CD8-positive, alpha-beta memory T cell (primary cell): ENCODE results near the gene CHRM4. TPM values are rescaled to one million over a fixed set of nuclear protein-coding genes. Genes with fewer than 3 reads are reported as not detected.
A peak's percentile ranks its signal among the peaks of the same experiment; 100 is the strongest.

Experiments used
- CTCF ChIA-PET: fragments of 350-600 bp; sonication (Branson Sonifier 250); formaldehyde crosslinking; loops from one replicate; lab custom pipeline; 2021; ENCODE audit warnings: antibody characterized with exemption; lab: Charles Lee
- POLR2A ChIA-PET: fragments of 350-600 bp; sonication (Branson Sonifier 250); formaldehyde crosslinking; loops from one replicate; lab custom pipeline; 2021; ENCODE audit warnings: antibody characterized with exemption; lab: Charles Lee
- DNase-seq, 5 donors: peaks; one replicate each; pipeline versions ENCODE4 v3.0.0 to v3.0.0-alpha.2; 2020 to 2022; ENCODE audit warnings: mixed read lengths in 1 of 5
- H3K27ac ChIP-seq: one replicate; pipeline ENCODE4 v1.7.0; 2013; ENCODE audit warnings: low read depth, mild to moderate bottlenecking, low read length, moderate library complexity
- H3K27me3 ChIP-seq: 2 replicates; pipeline ENCODE4 v1.7.0; 2013; ENCODE audit warnings: low read length, mild to moderate bottlenecking; ENCODE audit not compliant: insufficient read depth, poor library complexity, severe bottlenecking
- H3K36me3 ChIP-seq: 2 replicates; pipeline ENCODE4 v1.7.0; 2013; ENCODE audit warnings: mild to moderate bottlenecking, low read length, moderate library complexity; ENCODE audit not compliant: insufficient read depth
- H3K4me1 ChIP-seq: 2 replicates; pipeline ENCODE4 v1.7.0; 2013; ENCODE audit warnings: mild to moderate bottlenecking, low read length, moderate library complexity; ENCODE audit not compliant: insufficient read depth
- H3K4me3 ChIP-seq: 2 replicates; pipeline ENCODE4 v1.7.0; 2013; ENCODE audit warnings: mild to moderate bottlenecking, low read length
- H3K9me3 ChIP-seq: 2 replicates; pipeline ENCODE4 v1.7.0; 2013; ENCODE audit warnings: mild to moderate bottlenecking, low read length
- H3K27ac Mint-ChIP-seq, 8 donors: one replicate each; pipeline ENCODE4 v1.8.0; 2020 to 2021; ENCODE audit warnings: mixed read lengths in 8 of 8, mild to moderate bottlenecking in 6 of 8, inconsistent platforms in 3 of 8, moderate library complexity in 3 of 8
- H3K27me3 Mint-ChIP-seq, 2 donors: one replicate each; pipeline ENCODE4 v1.8.0; 2020 to 2021; ENCODE audit warnings: mixed read lengths in 2 of 2, mild to moderate bottlenecking in 1 of 2, moderate library complexity in 1 of 2
- H3K36me3 Mint-ChIP-seq, 3 donors: one replicate each; pipeline ENCODE4 v1.8.0; 2020 to 2021; ENCODE audit warnings: mixed read lengths in 3 of 3, inconsistent platforms in 1 of 3, mild to moderate bottlenecking in 1 of 3
- H3K4me1 Mint-ChIP-seq, 3 donors: one replicate each; pipeline ENCODE4 v1.8.0; 2020 to 2021; ENCODE audit warnings: mixed read lengths in 3 of 3, inconsistent platforms in 1 of 3, mild to moderate bottlenecking in 1 of 3
- H3K4me3 Mint-ChIP-seq, 7 donors: one replicate each; pipeline ENCODE4 v1.8.0; 2020 to 2021; ENCODE audit warnings: mixed read lengths in 7 of 7, mild to moderate bottlenecking in 6 of 7, moderate library complexity in 4 of 7, inconsistent platforms in 2 of 7
- H3K9me3 Mint-ChIP-seq, 5 donors: one replicate each; pipeline ENCODE4 v1.8.0; 2020 to 2022; ENCODE audit warnings: mixed read lengths in 5 of 5, mild to moderate bottlenecking in 3 of 5, moderate library complexity in 2 of 5, inconsistent platforms in 1 of 5
- polyA plus RNA-seq: library from polyadenylated mRNA; unstranded; fragments of 300-500 nt; fragmentation: Illumina TruSeq; gene quantifications from one replicate; pipeline ENCODE4 v1.2.3, GENCODE V29; 2021
- total RNA-seq, 2 experiments: library from RNA; stranded (reverse); gene quantifications; one replicate each; pipeline ENCODE4 v1.2.3, GENCODE V29; 2021

Gene CHRM4
- total and polyA plus RNA-seq, 3 experiments from 2014 or later, result 0.63 TPM; not detected in 2

DNA sequence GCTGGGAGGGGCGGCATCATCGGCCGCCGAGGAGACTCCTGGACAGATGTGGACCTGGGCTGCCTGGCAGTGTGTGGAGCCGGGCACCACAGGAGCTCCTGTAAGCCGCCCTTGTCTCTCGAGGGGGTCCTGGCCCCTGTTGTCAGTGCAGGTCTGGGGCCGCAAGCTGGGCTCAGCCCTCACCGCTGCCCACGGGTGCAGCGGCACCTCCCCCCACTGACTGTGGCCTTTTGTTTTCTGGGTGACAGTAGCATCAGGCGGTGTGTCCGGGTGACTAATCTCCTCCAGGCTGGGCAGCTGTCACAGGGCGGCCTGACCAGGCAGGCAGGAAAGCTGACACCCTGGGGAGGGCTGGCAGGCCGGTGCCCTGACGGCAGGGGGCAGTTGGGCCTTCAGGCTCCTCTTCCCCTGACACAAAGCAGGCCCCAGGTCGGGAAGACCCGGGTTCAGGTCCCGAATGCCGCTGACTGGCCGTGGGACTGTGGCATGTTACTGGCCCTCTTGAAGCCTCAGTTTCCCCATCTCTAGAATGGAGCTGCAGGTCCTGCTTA lies 28.0 kb downstream of the CHRM4 start:
- H3K4me1 Mint-ChIP-seq, result peaks cover 48 to 84% (median 55%) of the 10 kb centered on the region in 3 donors
- H3K9me3 Mint-ChIP-seq, result no peaks in the 10 kb centered on the region
- H3K4me3 ChIP-seq, result no peak overlapping the region
- H3K9me3 ChIP-seq, result no peaks in the 10 kb centered on the region
- CTCF ChIA-PET, result interaction anchor here (2.2 to 16.1 kb wide), 2 partner anchors 13 to 29 kb away, joined by 5 to 358 read pairs; partner anchors contain the start of gene DGKZ
- no peak overlapping the region for H3K4me3 Mint-ChIP-seq
- peak overlapping the region in 2 of 8 donors; percentile 64 to 66 for H3K27ac Mint-ChIP-seq
- POLR2A ChIA-PET, result no interaction called here
- no peak overlapping the region for H3K27ac ChIP-seq
- H3K36me3 ChIP-seq, result peaks cover 24% of the 10 kb centered on the region
- H3K36me3 Mint-ChIP-seq, result peaks cover 0 to 40% (median 0%) of the 10 kb centered on the region in 3 donors
- H3K4me1 ChIP-seq, result peaks cover 59% of the 10 kb centered on the region
- no peaks in the 10 kb centered on the region for H3K27me3 ChIP-seq
- H3K27me3 Mint-ChIP-seq, result no peaks in the 10 kb centered on the region
- DNase-seq, result no peak

DNA sequence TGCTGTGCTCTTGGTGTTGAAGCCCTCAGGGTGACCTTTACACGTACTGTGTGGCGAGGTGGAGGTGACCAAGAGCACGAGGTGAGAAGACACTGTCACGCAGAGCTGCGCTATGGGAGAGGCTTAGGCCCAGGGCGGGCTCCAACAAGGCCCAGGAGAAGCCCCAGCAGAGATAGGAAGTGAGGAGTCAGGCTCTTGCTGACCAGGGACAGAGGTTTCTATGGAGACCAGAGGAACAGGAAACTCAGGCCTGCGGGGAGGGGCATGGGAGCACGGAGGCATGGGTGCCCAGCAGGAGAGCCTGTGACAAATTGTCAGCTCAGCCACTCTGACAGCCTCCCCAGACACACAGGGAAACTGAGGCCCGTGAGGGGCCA lies 28.6 kb downstream of the CHRM4 start:
- H3K4me3 ChIP-seq, result no peak overlapping the region
- DNase-seq, result no peak
- CTCF ChIA-PET, result interaction anchor here (2.2 to 16.1 kb wide), 2 partner anchors 13 to 29 kb away, joined by 5 to 358 read pairs; partner anchors contain the start of gene DGKZ
- peaks cover 18% of the 10 kb centered on the region for H3K36me3 ChIP-seq
- H3K9me3 Mint-ChIP-seq, result no peaks in the 10 kb centered on the region
- POLR2A ChIA-PET, result no interaction called here
- H3K27ac Mint-ChIP-seq, result peak overlapping the region in 7 of 8 donors; percentile 59 to 78 (median 68)
- H3K4me3 Mint-ChIP-seq, result peak overlapping the region in 5 of 7 donors; percentile 21 to 91 (median 54)
- H3K36me3 Mint-ChIP-seq, result peaks cover 0 to 36% (median 0%) of the 10 kb centered on the region in 3 donors
- H3K27me3 Mint-ChIP-seq, result no peaks in the 10 kb centered on the region
- H3K9me3 ChIP-seq, result no peaks in the 10 kb centered on the region
- no peaks in the 10 kb centered on the region for H3K27me3 ChIP-seq
- H3K4me1 ChIP-seq, result peaks cover 59% of the 10 kb centered on the region
- H3K4me1 Mint-ChIP-seq, result peaks cover 47 to 87% (median 59%) of the 10 kb centered on the region in 3 donors
- H3K27ac ChIP-seq, result peak overlapping the region; percentile 76

DNA sequence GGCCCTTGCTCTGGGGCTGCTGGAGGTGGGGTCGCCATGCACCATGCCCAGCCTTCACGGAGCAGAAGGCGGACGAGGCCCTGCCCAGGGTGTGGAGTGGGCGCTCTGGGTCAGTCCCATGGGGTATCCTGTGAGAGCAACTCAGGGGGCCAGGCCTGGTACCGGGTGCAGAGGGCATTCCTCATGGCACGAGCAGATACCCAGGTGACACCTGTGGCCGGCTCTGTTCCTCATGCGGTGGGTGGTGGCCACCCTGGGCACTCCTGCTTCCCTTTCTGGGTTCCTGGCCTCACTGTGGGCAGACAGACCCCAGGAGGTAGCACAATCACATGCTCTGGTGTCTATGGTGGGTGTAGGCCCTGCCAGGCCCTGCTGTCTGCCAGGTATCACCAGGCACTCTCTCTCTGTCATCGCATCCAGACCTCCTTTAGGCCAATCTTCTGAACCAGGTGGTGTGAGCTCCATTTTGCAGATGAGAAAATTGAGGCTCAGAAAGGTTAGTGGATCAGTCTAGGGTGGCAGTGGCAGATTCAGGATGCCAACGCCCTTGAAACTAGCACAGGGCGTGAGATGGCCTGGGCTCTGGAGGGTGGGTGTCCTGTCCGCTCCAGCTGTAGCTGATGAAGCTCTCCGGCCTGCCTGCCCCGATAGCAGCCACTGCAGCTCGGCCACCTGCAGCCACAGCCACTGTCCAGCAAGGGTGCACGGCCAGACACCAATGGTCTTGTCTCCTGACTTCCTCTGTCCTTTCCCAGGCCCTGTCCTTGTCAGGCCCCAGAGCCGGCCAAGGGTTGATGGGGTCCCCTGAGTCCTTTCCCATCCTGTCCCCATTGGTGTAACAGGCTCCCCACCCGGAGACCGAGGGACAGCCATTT lies 29.2 kb downstream of the CHRM4 start:
- no peaks in the 10 kb centered on the region for H3K27me3 ChIP-seq
- no peaks in the 10 kb centered on the region for H3K9me3 ChIP-seq
- H3K27ac Mint-ChIP-seq, result peak overlapping the region; percentile 59 to 96 (median 67)
- CTCF ChIA-PET, result interaction anchor here (2.2 to 16.1 kb wide), 2 partner anchors 12 to 28 kb away, joined by 5 to 358 read pairs; partner anchors contain the start of gene DGKZ
- DNase-seq, result no peak
- H3K4me3 ChIP-seq, result peak overlapping the region; percentile 47
- H3K36me3 ChIP-seq, result peaks cover 16% of the 10 kb centered on the region
- peaks cover 65% of the 10 kb centered on the region for H3K4me1 ChIP-seq
- peak overlapping the region; percentile 30 to 93 (median 52) for H3K4me3 Mint-ChIP-seq
- H3K4me1 Mint-ChIP-seq, result peaks cover 54 to 87% (median 64%) of the 10 kb centered on the region in 3 donors
- H3K27me3 Mint-ChIP-seq, result no peaks in the 10 kb centered on the region
- H3K36me3 Mint-ChIP-seq, result peaks cover 0 to 30% (median 0%) of the 10 kb centered on the region in 3 donors
- no peaks in the 10 kb centered on the region for H3K9me3 Mint-ChIP-seq
- H3K27ac ChIP-seq, result peak overlapping the region; percentile 76
- POLR2A ChIA-PET, result interaction anchor here (1.4 kb wide), 2 partner anchors 10 to 13 kb away, joined by 6 to 9 read pairs; no protein-coding TSS in a partner anchor

DNA sequence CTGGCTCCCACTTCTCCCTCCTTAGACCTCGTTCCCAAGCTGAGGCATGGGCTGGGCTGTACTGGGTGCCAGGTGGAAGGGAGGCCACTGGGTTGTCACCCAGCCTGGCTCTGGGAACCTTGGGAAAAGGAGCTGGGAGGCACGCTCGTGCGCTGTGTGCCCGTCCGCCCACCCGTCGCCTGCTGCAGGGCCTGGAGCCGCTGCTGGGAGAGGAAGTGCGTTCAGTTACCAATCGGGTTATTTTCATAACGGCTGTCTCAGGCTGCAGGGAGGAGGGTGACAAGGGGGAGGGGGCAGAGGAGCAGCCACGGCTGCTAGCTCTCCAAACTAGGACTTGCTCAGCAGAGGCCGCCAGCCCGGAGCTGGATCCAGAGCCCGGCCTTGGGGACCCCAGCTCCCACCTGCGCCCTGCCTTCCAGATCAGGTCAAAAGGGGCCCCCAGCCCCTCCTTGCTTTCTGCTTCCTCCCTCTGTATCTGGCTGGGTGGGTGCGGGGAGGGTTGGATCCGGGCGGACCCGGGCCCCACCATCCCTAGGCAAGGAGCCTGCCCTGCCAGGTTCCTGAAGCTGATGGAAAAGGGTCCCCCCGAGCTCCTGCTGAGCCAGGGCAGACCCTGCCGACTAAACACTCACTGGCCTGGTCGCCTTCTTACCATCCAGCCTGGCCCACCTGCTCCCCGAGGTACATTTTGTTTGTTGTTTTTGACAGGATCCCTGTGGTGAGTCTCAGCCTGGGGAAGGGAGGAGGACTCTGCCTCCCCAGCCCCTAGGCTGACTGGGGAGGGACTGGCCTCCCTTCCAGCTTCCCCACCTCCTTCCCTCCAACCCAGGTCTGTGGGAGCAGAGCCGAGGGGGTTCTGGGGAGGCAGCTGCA lies 30.1 kb downstream of the CHRM4 start:
- peaks cover 0 to 36% (median 0%) of the 10 kb centered on the region in 3 donors for H3K36me3 Mint-ChIP-seq
- no peaks in the 10 kb centered on the region for H3K9me3 Mint-ChIP-seq
- H3K36me3 ChIP-seq, result peaks cover 16% of the 10 kb centered on the region
- H3K27ac ChIP-seq, result peak overlapping the region; percentile 76
- H3K4me1 Mint-ChIP-seq, result peaks cover 56 to 88% (median 70%) of the 10 kb centered on the region in 3 donors
- H3K4me1 ChIP-seq, result peaks cover 66% of the 10 kb centered on the region
- peak overlapping the region; percentile 77 to 93 (median 85) for H3K4me3 Mint-ChIP-seq
- H3K4me3 ChIP-seq, result peak overlapping the region; percentile 58
- no peaks in the 10 kb centered on the region for H3K27me3 Mint-ChIP-seq
- no peaks in the 10 kb centered on the region for H3K9me3 ChIP-seq
- ChIA-PET POLR2A (interaction anchor here (1.1 to 1.4 kb wide), 3 partner anchors 9 to 31 kb away, joined by 3 to 9 read pairs (median 6); no protein-coding TSS in a partner anchor), CTCF (interaction anchor here (2.2 to 16.1 kb wide), 2 partner anchors 11 to 27 kb away, joined by 5 to 358 read pairs; partner anchors contain the start of gene DGKZ)
- peak overlapping the region; percentile 82 to 96 (median 91) for H3K27ac Mint-ChIP-seq
- no peaks in the 10 kb centered on the region for H3K27me3 ChIP-seq
- DNase-seq, result peak; percentile 27 to 73 (median 59)

DNA sequence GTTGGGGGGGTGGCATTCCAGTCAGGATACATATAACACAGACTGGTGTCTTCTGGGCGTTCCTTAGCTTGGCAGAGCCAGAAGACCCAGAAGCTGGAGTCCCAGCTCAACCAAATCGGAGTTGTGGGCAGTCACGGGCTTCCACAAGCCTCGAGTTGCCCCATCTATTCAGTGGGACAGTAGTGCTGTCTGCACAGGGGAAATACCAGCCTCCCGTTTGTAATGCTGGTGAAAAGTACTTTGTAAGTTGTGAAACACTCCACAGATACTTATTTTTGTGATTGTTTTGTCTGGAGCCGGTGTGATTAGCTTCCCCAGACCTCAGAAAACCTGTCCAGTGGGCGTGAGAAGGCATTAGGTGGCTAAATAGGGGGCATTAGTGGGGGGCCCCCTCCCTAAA lies 30.7 kb downstream of the CHRM4 start:
- peaks cover 0 to 38% (median 0%) of the 10 kb centered on the region in 3 donors for H3K36me3 Mint-ChIP-seq
- H3K9me3 Mint-ChIP-seq, result no peaks in the 10 kb centered on the region
- Histone ChIP-seq H3K4me1 (peaks cover 71% of the 10 kb centered on the region), H3K4me3 (peak overlapping the region; percentile 58), H3K9me3 (no peaks in the 10 kb centered on the region), H3K27ac (peak overlapping the region; percentile 76), H3K36me3 (peaks cover 21% of the 10 kb centered on the region), H3K27me3 (no peaks in the 10 kb centered on the region)
- CTCF ChIA-PET, result interaction anchor here (1.1 to 16.1 kb wide), 3 partner anchors 8 to 28 kb away, joined by 3 to 358 read pairs (median 4); partner anchors contain the start of gene DGKZ
- no peaks in the 10 kb centered on the region for H3K27me3 Mint-ChIP-seq
- no peak for DNase-seq
- H3K4me3 Mint-ChIP-seq, result peak overlapping the region; percentile 77 to 93 (median 85)
- POLR2A ChIA-PET, result interaction anchor here (1.1 to 1.4 kb wide), 2 partner anchors 12 to 31 kb away, joined by 3 to 6 read pairs; no protein-coding TSS in a partner anchor
- peaks cover 60 to 90% (median 77%) of the 10 kb centered on the region in 3 donors for H3K4me1 Mint-ChIP-seq
- H3K27ac Mint-ChIP-seq, result peak overlapping the region; percentile 82 to 96 (median 91)

DNA sequence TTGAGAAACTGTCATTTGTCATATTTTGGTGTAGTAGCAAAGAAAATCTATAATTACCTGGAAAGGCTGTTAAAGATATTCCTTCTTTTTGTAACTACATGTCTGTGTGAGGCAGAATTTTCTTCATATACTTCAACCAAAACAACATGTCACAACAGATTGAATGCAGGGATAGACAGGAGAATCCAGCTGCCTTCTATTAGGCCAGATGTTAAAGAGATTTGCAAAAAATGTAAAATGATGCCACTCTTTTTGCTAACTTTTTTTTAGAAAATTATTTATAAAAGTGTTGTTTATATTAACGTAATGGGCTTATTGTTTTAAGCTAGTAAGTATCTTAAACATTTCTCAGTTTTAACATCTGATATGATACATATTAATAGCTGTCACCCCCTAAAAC lies 31.6 kb downstream of the CHRM4 start:
- H3K4me3 Mint-ChIP-seq, result peak overlapping the region in 4 of 7 donors; percentile 66 to 85 (median 84)
- Histone ChIP-seq H3K4me1 (peaks cover 70% of the 10 kb centered on the region), H3K9me3 (no peaks in the 10 kb centered on the region), H3K36me3 (peaks cover 21% of the 10 kb centered on the region), H3K4me3 (no peak overlapping the region), H3K27me3 (no peaks in the 10 kb centered on the region), H3K27ac (no peak overlapping the region)
- H3K27me3 Mint-ChIP-seq, result no peaks in the 10 kb centered on the region
- ChIA-PET CTCF (interaction anchor here (1.1 to 16.1 kb wide), 3 partner anchors 9 to 27 kb away, joined by 3 to 358 read pairs (median 4); partner anchors contain the start of gene DGKZ), POLR2A (interaction anchor here (0.7 to 0.8 kb wide), 3 partner anchors 8 to 23 kb away, joined by 4 to 12 read pairs (median 7); no protein-coding TSS in a partner anchor)
- no peak for DNase-seq
- H3K27ac Mint-ChIP-seq, result peak overlapping the region in 5 of 8 donors; percentile 17 to 95 (median 75)
- H3K36me3 Mint-ChIP-seq, result peaks cover 0 to 34% (median 0%) of the 10 kb centered on the region in 3 donors
- peaks cover 59 to 86% (median 76%) of the 10 kb centered on the region in 3 donors for H3K4me1 Mint-ChIP-seq
- H3K9me3 Mint-ChIP-seq, result no peaks in the 10 kb centered on the region
